GM23248 (cell line): ENCODE measurements around the gene CELSR2.

Experiments used
- EZH2 ChIP-seq: fragments of 200-600 bp; sonication (generic); IDR thresholded peaks from 2 replicates; pipeline ENCODE4 v1.6.1; 2018; ENCODE audit warnings: antibody characterized with exemption, mild to moderate bottlenecking; ENCODE audit not compliant: insufficient read depth, poor library complexity, severe bottlenecking
- EZH2phosphoT487 ChIP-seq: fragments of 200-600 bp; sonication (generic); IDR thresholded peaks from 2 replicates; pipeline ENCODE4 v1.6.1; 2018; ENCODE audit warnings: antibody characterized with exemption, moderate library complexity, mild to moderate bottlenecking, low read depth; ENCODE audit not compliant: insufficient read depth

GRCh38 chr1:109279615-109280278 is 30.4 kb downstream of the CELSR2 start:
- TF ChIP-seq EZH2phosphoT487 (no peak), EZH2 (no peak)
